ENCODE results near the gene AGPAT3. TPM values are rescaled to one million over a fixed set of nuclear protein-coding genes. Genes with fewer than 3 reads are reported as not detected.

Gene AGPAT3
- total RNA-seq, 1 experiment from 2014 or later = 58.3 TPM

DNA sequence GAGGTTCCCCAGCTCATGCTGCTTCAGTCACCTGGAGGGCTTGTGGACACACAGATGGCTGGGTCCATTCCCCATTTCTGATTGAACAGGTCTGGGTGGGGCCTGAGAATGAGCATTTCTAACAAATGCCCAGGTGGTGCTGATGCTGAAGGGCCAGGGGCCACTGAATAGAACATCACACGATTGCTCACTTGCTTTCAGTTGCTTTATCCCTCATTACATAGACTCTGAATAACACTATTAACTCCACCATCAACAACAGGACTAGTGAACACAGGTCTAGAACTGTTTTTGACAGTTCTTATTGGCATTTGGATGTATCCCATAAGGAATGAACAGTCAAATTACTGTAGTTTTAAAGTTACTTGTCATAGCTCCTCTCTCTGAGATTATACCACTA, 159.2 kb downstream of the AGPAT3 start:
- POLR2A ChIA-PET = interaction anchor here (1.0 to 1.7 kb wide), 3 partner anchors 9 to 12 kb away, joined by 3 to 6 read pairs (median 3); partner anchors contain the start of gene TRAPPC10
- BruUV-seq (replicated peaks) = no TSS peak
- TF ChIP-seq, protein P1, sequence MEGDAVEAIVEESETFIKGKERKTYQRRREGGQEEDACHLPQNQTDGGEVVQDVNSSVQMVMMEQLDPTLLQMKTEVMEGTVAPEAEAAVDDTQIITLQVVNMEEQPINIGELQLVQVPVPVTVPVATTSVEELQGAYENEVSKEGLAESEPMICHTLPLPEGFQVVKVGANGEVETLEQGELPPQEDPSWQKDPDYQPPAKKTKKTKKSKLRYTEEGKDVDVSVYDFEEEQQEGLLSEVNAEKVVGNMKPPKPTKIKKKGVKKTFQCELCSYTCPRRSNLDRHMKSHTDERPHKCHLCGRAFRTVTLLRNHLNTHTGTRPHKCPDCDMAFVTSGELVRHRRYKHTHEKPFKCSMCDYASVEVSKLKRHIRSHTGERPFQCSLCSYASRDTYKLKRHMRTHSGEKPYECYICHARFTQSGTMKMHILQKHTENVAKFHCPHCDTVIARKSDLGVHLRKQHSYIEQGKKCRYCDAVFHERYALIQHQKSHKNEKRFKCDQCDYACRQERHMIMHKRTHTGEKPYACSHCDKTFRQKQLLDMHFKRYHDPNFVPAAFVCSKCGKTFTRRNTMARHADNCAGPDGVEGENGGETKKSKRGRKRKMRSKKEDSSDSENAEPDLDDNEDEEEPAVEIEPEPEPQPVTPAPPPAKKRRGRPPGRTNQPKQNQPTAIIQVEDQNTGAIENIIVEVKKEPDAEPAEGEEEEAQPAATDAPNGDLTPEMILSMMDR (IDR thresholded peaks at IDR 0.05; ENCODE audit: unreplicated experiment) = no peak
- Mint-ChIP-seq H3K4me3 (ENCODE audit: unreplicated experiment) (no peak overlapping the region), H3K27me3 (ENCODE audit: insufficient read depth, unreplicated experiment) (no peaks in the 10 kb centered on the region), H3K9me3 (ENCODE audit: unreplicated experiment) (no peaks in the 10 kb centered on the region), H3K36me3 (ENCODE audit: insufficient read depth, unreplicated experiment) (no peaks in the 10 kb centered on the region), H3K4me1 (ENCODE audit: insufficient read depth, unreplicated experiment) (peaks cover 24% of the 10 kb centered on the region), H3K27ac (ENCODE audit: low read depth, unreplicated experiment) (peak overlapping the region; percentile 24)
- CTCF ChIA-PET = interaction anchor here (1.2 kb wide), 1 partner anchor 138 kb away, joined by 4 read pairs; no protein-coding TSS in a partner anchor
- intact Hi-C loops (cut with micrococcal nuclease) = no loop called here
- DNase-seq (ENCODE audit: unreplicated experiment) = no peak

DNA sequence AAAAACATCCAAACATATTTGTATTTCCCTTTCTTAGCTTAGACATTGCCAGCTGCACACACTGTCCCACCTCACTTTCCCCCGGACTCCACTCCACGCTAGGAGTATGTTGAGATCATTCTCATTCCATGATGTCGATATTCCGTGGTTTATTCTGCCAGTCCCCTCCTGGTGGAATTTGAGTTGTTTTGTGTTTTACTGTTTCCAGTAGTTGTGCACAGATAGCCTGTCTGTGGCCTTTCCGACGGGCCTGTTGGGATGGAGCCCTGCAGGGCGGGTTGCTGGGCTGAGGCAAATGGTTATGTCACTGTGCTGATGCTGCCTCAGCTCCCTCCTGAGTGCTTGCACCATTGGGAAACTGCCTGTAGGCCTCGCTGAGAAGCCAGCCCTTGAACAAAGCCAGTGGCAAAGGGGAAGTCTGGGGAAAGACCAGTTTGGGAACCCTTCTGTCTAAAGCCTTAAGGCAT, 159.9 kb downstream of the AGPAT3 start:
- TF ChIP-seq, protein P1 (IDR thresholded peaks at IDR 0.05; ENCODE audit: unreplicated experiment) = no peak
- DNase-seq (ENCODE audit: unreplicated experiment) = no peak
- H3K9me3 Mint-ChIP-seq (ENCODE audit: unreplicated experiment) = no peaks in the 10 kb centered on the region
- POLR2A ChIA-PET = interaction anchor here (1.0 to 1.7 kb wide), 2 partner anchors 11 to 13 kb away, joined by 3 to 6 read pairs; partner anchors contain the start of gene TRAPPC10
- CTCF ChIA-PET = interaction anchor here (0.6 kb wide), 1 partner anchor 22 kb away, joined by 3 read pairs; no protein-coding TSS in a partner anchor
- intact Hi-C loops (cut with micrococcal nuclease) = no loop called here
- H3K27ac Mint-ChIP-seq (ENCODE audit: low read depth, unreplicated experiment) = peak overlapping the region; percentile 24
- no peaks in the 10 kb centered on the region for H3K36me3 Mint-ChIP-seq (ENCODE audit: insufficient read depth, unreplicated experiment)
- no peak overlapping the region for H3K4me3 Mint-ChIP-seq (ENCODE audit: unreplicated experiment)
- no TSS peak for BruUV-seq (replicated peaks)
- no peaks in the 10 kb centered on the region for H3K27me3 Mint-ChIP-seq (ENCODE audit: insufficient read depth, unreplicated experiment)
- H3K4me1 Mint-ChIP-seq (ENCODE audit: insufficient read depth, unreplicated experiment) = peaks cover 24% of the 10 kb centered on the region

DNA sequence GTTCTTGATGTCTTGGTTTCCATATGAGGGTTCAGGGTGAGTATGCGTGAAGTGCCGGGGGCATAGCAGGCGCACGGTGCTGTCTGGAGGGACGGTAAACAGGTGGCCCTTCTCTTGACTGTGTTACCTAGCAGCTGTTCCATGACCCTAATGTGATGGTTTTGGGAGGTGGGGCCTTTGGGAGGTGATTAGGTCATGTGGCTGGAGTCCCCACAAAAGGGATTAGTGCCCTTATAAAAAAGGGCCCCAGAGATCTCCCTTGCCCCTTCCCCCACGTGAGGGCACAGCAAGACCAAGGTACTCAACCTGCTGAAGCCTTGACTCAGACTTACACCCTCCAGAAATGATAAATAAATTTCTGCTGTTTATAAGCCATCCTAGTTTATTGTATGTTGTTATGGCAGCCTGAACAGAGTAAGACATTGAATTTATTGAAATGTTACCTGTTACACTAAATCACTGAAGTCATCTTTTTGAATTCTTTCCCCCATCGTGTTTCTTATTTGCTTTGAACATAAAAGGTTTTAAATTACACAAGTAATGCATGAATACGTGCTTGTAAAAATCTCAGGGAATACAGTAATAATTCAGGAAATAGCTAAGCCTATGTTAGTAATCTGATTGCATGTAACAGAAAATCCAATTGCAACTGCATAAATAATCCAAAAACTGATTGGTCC, 162.7 kb downstream of the AGPAT3 start:
- peaks cover 16% of the 10 kb centered on the region for H3K4me1 Mint-ChIP-seq (ENCODE audit: insufficient read depth, unreplicated experiment)
- TF ChIP-seq, protein P1 (IDR thresholded peaks at IDR 0.05; ENCODE audit: unreplicated experiment) = no peak
- intact Hi-C loops (cut with micrococcal nuclease) = no loop called here
- no peak overlapping the region for H3K4me3 Mint-ChIP-seq (ENCODE audit: unreplicated experiment)
- H3K36me3 Mint-ChIP-seq (ENCODE audit: insufficient read depth, unreplicated experiment) = peaks cover 6% of the 10 kb centered on the region
- no peaks in the 10 kb centered on the region for H3K9me3 Mint-ChIP-seq (ENCODE audit: unreplicated experiment)
- ChIA-PET CTCF (no interaction called here), POLR2A (interaction anchor here (1.0 kb wide), 1 partner anchor 14 kb away, joined by 3 read pairs; no protein-coding TSS in a partner anchor)
- no TSS peak for BruUV-seq (replicated peaks)
- DNase-seq (ENCODE audit: unreplicated experiment) = no peak
- H3K27me3 Mint-ChIP-seq (ENCODE audit: insufficient read depth, unreplicated experiment) = no peaks in the 10 kb centered on the region
- no peak overlapping the region for H3K27ac Mint-ChIP-seq (ENCODE audit: low read depth, unreplicated experiment)

DNA sequence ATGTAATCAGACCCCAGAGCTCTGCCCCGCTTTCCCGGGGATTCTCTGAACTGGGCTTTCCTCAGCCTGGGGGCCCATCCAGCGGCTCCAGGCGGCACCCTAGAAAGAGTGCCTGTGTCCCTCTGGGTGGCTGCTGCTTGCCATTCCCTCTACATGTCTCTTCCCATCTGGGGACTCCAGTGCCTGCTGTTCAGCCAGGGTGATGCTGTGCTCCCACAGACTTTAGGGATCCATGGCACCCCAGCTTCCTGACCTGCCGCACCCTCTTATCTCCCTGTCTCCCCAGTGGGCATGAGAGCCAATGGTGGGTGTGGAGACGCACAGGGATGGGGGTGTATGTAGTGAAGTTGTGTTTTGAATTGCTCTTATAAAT, 163.2 kb downstream of the AGPAT3 start:
- Mint-ChIP-seq H3K27ac (ENCODE audit: low read depth, unreplicated experiment) (no peak overlapping the region), H3K9me3 (ENCODE audit: unreplicated experiment) (no peaks in the 10 kb centered on the region), H3K27me3 (ENCODE audit: insufficient read depth, unreplicated experiment) (no peaks in the 10 kb centered on the region), H3K36me3 (ENCODE audit: insufficient read depth, unreplicated experiment) (peaks cover 11% of the 10 kb centered on the region), H3K4me3 (ENCODE audit: unreplicated experiment) (no peak overlapping the region), H3K4me1 (ENCODE audit: insufficient read depth, unreplicated experiment) (peaks cover 16% of the 10 kb centered on the region)
- no peak for DNase-seq (ENCODE audit: unreplicated experiment)
- BruUV-seq (replicated peaks) = no TSS peak
- ChIA-PET CTCF (no interaction called here), POLR2A (interaction anchor here (1.0 kb wide), 1 partner anchor 15 kb away, joined by 3 read pairs; no protein-coding TSS in a partner anchor)
- intact Hi-C loops (cut with micrococcal nuclease) = no loop called here
- TF ChIP-seq, protein P1 (IDR thresholded peaks at IDR 0.05; ENCODE audit: unreplicated experiment) = no peak

All from MCF 10A (cell line).